Prostate gland (tissue), 2 donors: ENCODE data around the gene ZBTB14. TPM values are rescaled to one million over a fixed set of nuclear protein-coding genes. Genes with fewer than 3 reads are reported as not detected.

Source experiments
- DNase-seq: peaks from one replicate; pipeline ENCODE4 v3.0.0-alpha.2; 2019; ENCODE audit warnings: low spot score
- H3K27ac ChIP-seq, 2 donors: fragments of 200-600 bp; sonication (generic); 2 replicates each; pipeline ENCODE4 v1.5.1; 2017 to 2019
- H3K27me3 ChIP-seq: fragments of 200-600 bp; sonication (generic); replicated peaks from 2 replicates; pipeline ENCODE4 v1.5.1; 2019; ENCODE audit not compliant: insufficient read depth
- H3K36me3 ChIP-seq, 2 donors: fragments of 200-600 bp; sonication (generic); 1 replicate in 1 of 2; 2 replicates in 1 of 2; pipeline versions ENCODE4 v1.5.1 to v1.8.1; 2017 to 2019
- H3K4me1 ChIP-seq: fragments of 200-600 bp; sonication (generic); replicated peaks from 2 replicates; pipeline ENCODE4 v1.5.1; 2019
- H3K4me3 ChIP-seq, 2 donors: fragments of 200-600 bp; sonication (generic); 2 replicates each; pipeline ENCODE4 v1.5.1; 2017 to 2019
- H3K9me3 ChIP-seq: fragments of 200-600 bp; sonication (generic); 2 replicates; pipeline ENCODE4 v1.5.1; 2017
- POLR2A ChIP-seq: fragments of 450-650 bp; IDR thresholded peaks from one replicate; pipeline ENCODE4 v1.6.1; 2016; ENCODE audit warnings: antibody characterized with exemption, mild to moderate bottlenecking
- POLR2AphosphoS5 ChIP-seq: sonication (generic); formaldehyde crosslinking; IDR thresholded peaks from one replicate; pipeline ENCODE4 v1.6.1; 2017; ENCODE audit warnings: antibody characterized with exemption
- WGBS: methylation state at CpG from one replicate; pipeline ENCODE4 v1.1.5; 2018; 5-methylcytosine and 5-hydroxymethylcytosine counted together
- intact Hi-C: fragments of 100-400 bp; cut with DNase I; formaldehyde crosslinking; loops from one replicate; pipeline ENCODE4 v1.14.2; 2022
- total RNA-seq, 2 donors: library from RNA; depleted of rRNA; stranded (reverse); fragments of >200 nt; gene quantifications; one replicate each; pipeline ENCODE4 v1.1.0, GENCODE V29; 2016
- TF ChIP-seq, protein P1 (sequence below), 4 experiments: fragments of 200-600 bp in 2 of 4; fragments of 450-650 bp in 2 of 4; sonication (generic) in 2 of 4; IDR thresholded peaks; 1 replicate in 3 of 4; 2 replicates in 1 of 4; pipeline ENCODE4 v1.5.1; 2016 to 2019; ENCODE audit warnings: antibody characterized with exemption in 4 of 4, mild to moderate bottlenecking in 2 of 4, moderate library complexity in 2 of 4

The ZBTB14 gene
- total RNA-seq, 2 donors from 2014 or later, result 12.7 to 14.8 TPM

DNA sequence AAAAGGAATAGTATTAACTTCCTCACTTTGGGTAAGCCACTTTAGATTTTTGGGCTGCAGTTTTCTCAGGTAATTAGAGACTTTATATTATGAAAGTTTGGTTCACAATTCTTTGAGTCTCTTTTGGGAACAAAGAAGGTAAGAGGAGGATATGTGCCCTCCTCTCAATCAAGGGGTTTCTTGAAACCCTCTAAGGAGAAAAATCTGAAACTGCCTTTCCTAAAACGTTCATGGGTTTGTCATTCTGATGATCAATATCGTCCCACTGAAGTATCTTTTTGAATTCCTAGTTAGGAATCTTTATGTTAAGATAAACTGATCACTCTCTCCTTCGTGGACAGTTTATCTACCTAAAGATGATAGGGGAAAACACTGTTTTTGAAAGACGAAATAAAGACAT, 56.1 kb downstream of the ZBTB14 start:
- no peaks in the 10 kb centered on the region for H3K27me3 ChIP-seq
- 57% methylated on average over 4 of the region's 4 CpGs for WGBS
- no peak for DNase-seq
- TF ChIP-seq POLR2AphosphoS5, result no peak
- TF ChIP-seq, protein P1, sequence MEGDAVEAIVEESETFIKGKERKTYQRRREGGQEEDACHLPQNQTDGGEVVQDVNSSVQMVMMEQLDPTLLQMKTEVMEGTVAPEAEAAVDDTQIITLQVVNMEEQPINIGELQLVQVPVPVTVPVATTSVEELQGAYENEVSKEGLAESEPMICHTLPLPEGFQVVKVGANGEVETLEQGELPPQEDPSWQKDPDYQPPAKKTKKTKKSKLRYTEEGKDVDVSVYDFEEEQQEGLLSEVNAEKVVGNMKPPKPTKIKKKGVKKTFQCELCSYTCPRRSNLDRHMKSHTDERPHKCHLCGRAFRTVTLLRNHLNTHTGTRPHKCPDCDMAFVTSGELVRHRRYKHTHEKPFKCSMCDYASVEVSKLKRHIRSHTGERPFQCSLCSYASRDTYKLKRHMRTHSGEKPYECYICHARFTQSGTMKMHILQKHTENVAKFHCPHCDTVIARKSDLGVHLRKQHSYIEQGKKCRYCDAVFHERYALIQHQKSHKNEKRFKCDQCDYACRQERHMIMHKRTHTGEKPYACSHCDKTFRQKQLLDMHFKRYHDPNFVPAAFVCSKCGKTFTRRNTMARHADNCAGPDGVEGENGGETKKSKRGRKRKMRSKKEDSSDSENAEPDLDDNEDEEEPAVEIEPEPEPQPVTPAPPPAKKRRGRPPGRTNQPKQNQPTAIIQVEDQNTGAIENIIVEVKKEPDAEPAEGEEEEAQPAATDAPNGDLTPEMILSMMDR (IDR thresholded peaks at IDR 0.05), result no peak
- TF ChIP-seq POLR2A, result no peak
- H3K27ac ChIP-seq, result no peak overlapping the region
- H3K9me3 ChIP-seq, result no peaks in the 10 kb centered on the region
- no peaks in the 10 kb centered on the region for H3K36me3 ChIP-seq
- no peak overlapping the region for H3K4me3 ChIP-seq
- intact Hi-C loops, result no loop called here
- peaks cover 5% of the 10 kb centered on the region for H3K4me1 ChIP-seq

Other genes with a start within 250 kb of the ZBTB14 start
- gene AKAIN1, start 98.5 kb downstream of the ZBTB14 start, total RNA-seq, result not detected
- gene EPB41L3, start 248.3 kb upstream of the ZBTB14 start, total RNA-seq, result 100 to 1,000 TPM in 1 of 2 donors, 10 to 100 TPM in 1; 25.0 to 182 TPM